ENCODE results near the gene PPP1R12A.
"Not testable (repeated sequence)": the region's sequence is repeated elsewhere in the genome, so short reads cannot be mapped to it uniquely, and the experiment has no call there.

The PPP1R12A gene

GRCh38 chr12:79886917-79887519 lies 47.9 kb downstream of the PPP1R12A start:
- no peak for DNase-seq

DNA sequence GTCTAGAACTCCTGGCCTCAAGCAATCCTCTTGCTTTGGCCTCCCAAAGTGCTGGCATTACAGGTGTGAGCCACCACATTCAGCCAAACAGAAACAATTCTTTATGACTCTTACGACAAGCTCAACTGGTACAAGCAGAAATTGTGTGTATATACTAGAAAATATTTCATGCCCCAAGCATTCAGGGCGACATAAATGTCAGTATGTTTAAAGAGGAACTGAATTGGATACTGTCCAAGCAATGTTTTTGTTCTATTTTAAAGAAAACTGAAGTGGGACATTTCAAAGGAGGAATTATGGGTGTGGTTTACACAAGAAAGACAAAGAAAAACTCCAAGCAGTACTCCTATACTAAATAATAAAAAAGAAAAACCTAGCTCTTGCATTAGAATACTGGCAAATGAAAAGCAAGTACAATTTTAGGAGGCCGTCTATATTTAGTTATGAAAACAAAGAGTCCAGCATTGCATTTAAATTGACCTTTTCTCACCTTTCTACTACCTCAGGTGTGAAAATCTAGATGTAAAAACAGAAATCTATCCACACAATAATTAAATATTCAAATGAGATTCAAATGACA lies 48.9 kb downstream of the PPP1R12A start:
- no peak for DNase-seq

GRCh38 chr12:79884401-79885006 lies 50.4 kb downstream of the PPP1R12A start:
- DNase-seq, result no peak

DNA sequence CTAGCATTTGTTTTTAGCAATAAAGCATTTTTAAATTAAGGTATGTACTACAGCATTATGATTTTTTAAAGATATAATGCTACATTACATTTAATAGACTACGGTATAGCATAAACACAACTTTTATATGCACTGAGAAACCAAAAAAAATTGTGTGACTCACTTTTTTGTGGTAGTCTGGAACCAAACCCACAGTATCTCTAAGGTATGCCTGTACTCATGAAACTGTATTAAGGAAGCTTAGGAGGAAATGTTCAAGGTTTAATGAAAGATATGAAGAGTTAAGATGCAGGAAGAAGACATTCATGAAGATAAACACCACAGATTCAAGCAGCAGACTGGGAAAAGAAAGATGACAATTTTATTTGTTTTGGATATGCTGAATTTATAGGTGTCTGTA lies 51.7 kb downstream of the PPP1R12A start:
- no peak for DNase-seq

GRCh38 chr12:79881351-79881750 lies 53.5 kb downstream of the PPP1R12A start:
- DNase-seq, result no peak

- DNase-seq, result not testable (repeated sequence)
Measured at GRCh38 chr12:79878506-79878905, 56.4 kb downstream of the PPP1R12A start.

- DNase-seq, result no peak
Measured at GRCh38 chr12:79877246-79877645, 57.7 kb downstream of the PPP1R12A start.

DNA sequence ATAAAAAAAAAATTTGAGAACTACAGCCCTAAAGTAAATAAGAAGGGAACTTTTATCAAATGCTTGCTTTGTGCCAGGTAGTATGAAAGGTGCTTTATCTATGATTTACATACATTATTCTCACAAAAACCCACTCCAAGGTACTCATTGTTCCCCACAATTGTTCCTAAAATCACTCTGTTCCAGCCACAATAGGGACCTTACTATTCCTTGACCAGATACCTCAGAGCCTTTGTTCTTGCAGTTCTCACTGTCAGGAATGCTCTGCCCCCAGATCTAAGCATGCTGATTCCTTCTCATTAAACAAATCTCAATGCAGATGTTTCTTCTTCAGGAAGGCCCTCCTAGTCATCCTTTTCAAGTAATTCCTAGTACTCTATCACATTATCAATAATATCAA lies 60.2 kb downstream of the PPP1R12A start:
- no peak for DNase-seq

GRCh38 chr12:79873201-79873600 lies 61.7 kb downstream of the PPP1R12A start:
- no peak for DNase-seq

- no peak for DNase-seq
Measured at GRCh38 chr12:79871621-79872020, 63.3 kb downstream of the PPP1R12A start.

DNA sequence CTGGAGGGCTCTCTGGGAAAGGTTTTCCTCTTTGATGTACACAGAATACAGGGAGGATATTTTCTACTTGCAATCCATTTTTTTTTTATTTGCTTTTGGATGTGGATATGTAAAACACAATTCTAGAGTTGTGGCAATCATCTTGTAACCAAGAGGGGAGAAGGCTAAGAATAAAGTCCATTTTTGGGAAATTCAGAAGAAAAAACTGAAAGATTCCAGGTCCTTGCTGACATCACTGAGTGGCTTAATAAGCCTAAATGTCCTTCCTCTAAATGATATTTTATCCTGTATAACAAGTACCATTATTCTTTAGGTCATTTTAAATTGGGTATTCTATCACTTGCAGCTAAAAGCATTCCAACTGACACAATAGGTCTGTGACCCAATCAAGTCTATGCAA lies 64.0 kb downstream of the PPP1R12A start:
- DNase-seq, result no peak

DNA sequence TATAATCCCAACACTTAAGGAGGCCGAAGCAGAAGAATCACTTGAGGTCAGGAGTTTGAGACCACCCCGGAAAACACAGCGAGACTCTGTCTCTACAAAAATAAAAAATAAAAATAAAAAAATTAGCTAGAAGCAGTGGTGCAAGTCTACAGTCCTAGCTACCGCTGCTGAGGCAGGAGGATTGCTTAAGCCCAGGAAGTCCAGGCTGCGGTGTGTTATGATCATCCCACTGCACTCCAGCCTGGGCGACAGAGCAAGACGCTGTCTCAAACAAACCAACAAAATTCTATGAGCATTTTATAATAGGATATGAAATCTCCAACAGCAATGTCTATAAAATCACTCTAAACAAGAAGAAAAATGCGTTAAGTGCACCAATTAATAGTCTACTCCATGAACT lies 75.3 kb downstream of the PPP1R12A start:
- no peak for DNase-seq

DNA sequence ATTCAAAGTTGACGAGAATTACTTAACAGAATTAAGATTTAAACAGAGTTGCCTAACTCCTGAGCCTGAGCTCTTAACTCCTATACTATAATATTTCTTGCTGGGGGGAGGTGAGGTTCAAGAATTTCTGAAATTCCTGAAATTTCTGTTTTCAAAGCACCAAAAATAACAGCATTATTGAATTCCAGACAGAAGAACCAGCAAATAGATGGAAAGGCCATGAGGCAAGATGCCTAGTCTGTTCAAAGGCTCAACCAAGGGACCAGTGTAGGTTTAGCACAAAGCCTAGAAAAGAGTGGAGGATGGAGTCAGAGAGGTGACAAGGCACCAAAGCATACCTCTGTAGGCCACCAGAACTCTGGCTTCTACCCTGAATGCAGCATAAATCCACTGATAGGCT lies 76.4 kb downstream of the PPP1R12A start:
- DNase-seq, result no peak

DNA sequence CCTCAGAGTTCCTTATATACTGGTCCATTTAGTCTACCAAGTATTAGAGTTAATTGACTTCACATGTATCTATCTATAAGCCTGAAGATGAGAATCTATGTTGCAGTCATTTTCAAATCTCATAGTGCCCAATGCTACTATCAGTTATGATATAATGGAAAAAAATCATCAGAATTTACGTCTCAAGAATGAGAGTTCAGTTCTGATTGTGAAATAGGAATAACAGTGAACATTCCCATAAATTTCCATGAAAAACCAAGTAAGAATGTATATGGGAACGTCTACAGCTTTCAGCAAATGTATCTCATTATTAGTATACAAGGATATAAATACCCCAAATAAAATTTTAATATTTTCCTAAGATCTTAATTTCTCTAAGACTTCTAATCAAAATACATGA lies 77.2 kb downstream of the PPP1R12A start:
- no peak for DNase-seq

GRCh38 chr12:79850610-79851299 lies 84.1 kb downstream of the PPP1R12A start:
- DNase-seq, result no peak

DNA sequence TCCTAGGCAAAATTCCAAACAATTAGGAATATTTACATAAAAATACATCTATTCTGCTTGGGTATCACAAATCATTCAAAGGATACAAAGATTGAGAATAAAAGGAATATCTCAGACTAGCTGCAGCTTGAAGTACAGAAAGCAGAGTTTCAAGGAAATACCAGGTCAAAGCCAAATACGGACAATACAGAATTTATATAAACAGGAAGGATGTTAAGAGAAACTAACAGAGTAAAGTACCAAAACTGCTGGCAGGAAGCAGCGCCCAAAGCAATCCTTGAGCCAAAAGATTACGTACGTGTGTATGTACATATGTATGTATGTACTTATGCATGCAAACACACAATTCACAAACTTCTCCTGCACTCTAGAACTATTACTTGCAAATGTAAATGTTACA lies 86.6 kb downstream of the PPP1R12A start:
- DNase-seq, result no peak

DNA sequence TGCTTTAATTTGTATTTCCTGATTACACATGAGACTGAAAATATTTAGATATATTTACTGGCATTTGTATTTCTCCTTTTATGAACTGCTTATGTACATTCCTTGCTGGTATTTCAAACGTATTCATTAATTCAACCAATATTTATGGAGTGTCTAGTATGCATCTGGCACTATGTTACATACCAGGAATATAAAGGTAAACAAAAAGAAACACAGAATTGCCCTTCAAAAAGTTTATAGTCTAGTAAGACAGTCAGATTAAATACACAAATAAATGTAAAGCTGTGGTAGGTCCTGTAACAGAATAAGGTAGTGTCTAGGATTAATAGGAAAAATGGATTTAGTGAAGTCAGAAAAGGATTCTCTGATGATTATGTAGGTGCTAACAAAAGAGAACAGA lies 87.5 kb downstream of the PPP1R12A start:
- DNase-seq, result no peak

GRCh38 chr12:79844693-79845092 lies 90.2 kb downstream of the PPP1R12A start:
- DNase-seq, result no peak

GRCh38 chr12:79843978-79844377 lies 90.9 kb downstream of the PPP1R12A start:
- no peak for DNase-seq

- no peak for DNase-seq
Measured at GRCh38 chr12:79842630-79843029, 92.3 kb downstream of the PPP1R12A start.

DNA sequence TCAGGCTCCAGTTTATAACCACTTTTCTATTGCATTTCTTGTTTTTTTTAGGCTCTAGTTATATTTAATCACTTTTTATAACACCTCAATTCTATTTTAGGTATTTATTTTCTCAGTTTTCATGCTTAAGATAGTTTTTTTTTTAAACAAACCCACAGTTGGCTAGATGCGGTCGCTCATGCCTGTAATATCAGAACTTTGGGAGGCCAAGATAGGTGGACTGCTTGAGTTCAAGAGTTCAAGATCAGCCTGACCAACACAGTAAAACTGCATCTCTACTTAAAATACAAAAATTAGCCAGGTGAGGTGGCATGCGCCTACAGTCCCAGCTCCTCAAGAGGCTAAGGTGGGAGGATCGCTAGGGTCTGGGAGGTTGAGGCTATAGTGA lies 93.0 kb downstream of the PPP1R12A start:
- DNase-seq, result no peak

DNA sequence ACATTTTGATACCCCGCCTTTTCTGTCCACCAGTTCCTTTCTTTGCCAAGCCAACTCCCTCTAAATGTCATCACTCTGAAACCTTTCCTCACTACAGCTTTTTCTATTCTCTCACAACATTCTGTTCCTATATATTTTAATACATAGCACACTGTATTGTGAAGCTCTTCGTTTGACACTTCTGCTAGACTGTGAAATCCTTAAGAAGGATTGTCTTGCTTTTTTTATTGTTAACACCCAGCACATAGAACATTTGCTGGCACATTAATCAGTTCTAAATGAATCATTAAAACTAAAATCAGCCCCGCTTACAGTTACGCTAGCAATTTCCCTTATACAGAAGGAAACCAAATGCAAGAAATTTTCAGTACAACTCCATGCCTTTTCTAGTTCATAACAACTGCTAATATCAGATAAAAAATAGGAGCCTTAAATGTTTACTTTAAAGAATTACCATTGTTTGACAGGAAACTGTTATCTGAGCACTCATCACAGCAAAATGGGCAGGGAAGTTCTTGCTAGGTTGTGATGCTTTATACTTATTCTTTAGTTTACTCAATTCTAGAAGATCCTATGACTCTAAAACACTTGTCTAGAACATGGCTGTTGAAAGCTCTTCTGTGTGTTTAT lies 93.5 kb downstream of the PPP1R12A start:
- DNase-seq, result no peak

GRCh38 chr12:79838359-79838758 lies 96.5 kb downstream of the PPP1R12A start:
- DNase-seq, result no peak

DNA sequence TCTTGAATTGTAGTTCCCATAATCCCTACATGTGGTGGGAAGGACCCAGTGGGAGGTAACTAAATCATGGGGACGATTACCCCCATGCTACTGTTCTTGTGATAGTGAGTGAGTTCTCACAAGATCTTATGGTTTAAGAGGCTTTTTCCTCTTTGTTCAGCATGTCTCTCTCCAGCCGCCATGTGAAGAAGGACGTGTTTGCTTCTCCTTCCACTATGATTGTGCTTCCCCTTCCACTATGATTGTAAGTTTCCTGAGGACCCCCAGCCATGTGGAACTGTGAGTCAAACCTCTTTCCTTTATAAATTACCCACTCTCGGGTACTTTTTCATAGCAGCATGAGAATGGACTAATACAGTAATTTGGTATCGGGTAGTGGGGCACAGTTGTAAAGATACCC lies 97.3 kb downstream of the PPP1R12A start:
- no peak for DNase-seq
